GM19238 (cell line): ENCODE data around the gene FNIP2.
"Not testable (repeated sequence)": the region's sequence is repeated elsewhere in the genome, so short reads cannot be mapped to it uniquely, and the experiment has no call there.

Experiments used
- DNase-seq: peaks from one replicate; pipeline ENCODE4 v3.0.0; 2011; ENCODE audit warnings: low spot score; ENCODE audit not compliant: insufficient read length

The FNIP2 gene

GRCh38 chr4:158813113-158813512 lies 44.3 kb downstream of the FNIP2 start:
- DNase-seq = no peak

- no peak for DNase-seq
Measured at GRCh38 chr4:158814207-158814606, 45.4 kb downstream of the FNIP2 start.

DNA sequence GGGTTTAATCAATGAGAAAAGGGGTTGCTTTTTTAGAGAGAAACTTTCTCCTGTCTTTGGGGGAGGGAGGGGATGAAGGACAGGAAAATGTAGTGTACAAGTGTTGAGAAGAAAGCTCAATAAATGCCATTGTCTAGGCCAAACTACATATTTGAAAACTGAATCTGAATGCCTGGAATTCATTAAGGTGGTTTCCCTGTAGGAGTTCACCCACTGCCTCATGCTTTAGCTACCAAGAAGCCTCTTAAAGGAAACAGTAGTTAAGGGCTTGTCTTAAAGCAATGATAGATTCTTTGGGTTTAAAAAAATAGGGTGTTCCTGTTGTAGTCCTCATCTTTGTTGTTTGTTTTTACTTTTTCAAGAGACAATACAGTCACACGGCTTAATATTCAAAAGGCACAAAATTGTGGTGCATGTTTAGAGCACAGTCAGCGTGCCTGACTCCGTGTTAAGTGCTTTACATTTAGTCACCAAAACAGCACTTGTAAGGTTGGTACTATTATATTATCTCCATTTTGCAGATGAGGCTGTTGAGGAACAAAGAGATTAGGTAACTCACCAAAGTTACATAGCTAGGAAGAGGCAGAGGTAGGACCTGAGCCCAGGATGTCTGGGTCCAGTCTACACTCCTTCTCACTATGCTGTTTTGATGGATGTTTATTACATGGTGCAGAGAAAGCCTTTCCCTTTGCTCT lies 46.0 kb downstream of the FNIP2 start:
- DNase-seq = no peak

DNA sequence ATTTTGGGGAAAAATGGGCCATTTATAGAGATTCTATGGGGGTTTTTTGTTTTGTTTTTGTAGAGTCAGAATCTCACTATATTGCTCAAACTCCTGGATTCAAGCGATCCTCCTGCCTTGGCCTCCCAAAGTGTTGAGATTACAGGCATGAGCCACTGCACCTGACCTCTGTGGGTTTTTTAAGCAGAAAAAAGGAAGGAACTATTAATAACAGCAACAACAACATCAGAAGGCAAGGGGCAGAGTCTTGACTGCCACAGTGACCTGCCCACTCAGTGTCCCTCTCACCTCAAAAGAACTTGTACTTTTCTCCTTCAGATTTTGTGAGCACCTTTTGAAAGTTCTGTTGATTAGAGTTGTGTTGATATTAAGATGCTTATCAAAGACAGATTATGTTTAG lies 48.1 kb downstream of the FNIP2 start:
- no peak for DNase-seq

GRCh38 chr4:158817562-158818296 lies 48.9 kb downstream of the FNIP2 start:
- DNase-seq = no peak

DNA sequence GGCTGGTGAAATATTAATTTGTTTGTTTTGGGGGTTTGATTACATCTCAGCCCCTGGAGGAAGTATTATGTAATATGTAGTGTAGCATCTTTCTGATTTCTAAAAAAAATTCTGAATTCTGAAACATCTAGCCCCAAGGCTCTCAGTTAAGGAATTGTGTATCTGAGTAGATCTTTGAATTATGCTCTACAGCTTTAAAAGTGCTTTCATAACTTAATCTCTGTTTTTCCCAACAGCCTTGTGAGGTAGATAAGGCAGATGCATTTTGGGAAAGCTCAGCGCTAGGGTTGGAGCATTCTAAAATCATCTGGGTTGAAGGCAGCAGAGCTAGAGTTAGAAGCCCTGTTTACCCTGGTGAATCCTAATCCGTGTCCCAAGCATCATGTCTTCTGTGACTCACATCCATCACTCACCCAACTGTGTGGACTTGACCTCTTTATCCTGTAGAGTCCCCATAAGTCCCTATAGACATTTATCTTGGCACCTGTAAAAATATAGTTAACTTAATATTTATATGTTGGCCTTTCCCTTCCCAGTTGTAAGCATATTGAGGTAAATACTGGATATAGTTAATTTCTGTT lies 49.8 kb downstream of the FNIP2 start:
- DNase-seq = no peak

DNA sequence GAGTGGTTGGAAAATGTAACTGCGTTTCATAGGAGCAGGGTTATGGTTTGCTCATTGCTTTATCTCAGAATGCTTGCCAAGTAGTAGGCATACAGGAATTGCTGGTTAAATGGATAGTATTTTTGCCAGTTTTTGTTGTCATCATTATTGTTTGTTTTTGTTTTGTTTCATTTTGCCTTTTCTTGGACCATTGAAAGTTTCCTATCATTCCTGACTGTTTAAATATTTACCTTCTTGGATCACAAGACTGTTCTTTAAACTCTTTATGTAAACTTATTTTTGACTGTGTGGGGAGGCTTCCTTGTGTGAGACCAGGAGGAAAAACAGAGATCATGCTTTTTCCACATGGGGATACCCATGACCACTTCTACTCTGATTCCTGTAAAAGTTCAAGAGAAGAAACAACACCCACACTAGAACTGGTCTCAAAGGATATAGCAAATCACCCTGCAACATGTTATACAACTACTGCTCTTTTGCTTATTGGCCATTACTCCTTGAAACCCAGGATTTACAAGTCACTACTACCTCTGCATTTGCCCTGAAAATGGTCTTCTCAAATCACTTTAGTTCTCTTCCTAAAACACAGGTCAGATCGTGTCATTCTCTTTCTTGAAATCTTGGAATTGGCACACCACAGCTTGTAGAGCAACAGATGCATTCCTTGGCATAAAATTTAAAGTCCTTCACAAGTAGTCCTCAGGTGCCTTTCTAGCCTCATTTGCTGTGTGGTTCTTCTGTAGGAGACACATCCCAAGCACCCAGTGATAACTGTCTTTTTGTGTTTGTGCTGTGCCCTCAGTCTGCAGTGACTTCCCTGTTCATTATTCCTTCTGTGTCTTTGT lies 51.3 kb downstream of the FNIP2 start:
- no peak for DNase-seq

- DNase-seq = no peak
Measured at GRCh38 chr4:158821228-158821971, 52.6 kb downstream of the FNIP2 start.

DNA sequence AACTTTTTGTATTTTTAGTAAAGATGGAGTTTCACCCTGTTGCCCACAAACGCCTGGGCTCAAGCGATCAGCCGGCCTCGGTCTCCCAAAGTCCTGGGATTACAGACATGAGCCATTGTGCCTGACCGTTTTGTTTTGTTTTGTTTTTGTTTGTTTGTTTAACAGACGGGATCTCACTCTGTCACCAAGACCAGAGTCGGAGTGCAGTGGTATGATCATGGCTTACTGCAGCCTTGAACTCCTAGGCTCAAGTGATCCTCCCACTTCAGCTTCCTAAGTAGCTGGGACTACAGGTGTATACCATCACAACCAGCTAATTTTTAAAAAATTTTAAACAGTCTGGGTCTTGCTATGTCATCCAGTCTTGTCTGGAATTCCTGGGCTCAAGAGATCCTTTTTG lies 53.5 kb downstream of the FNIP2 start:
- no peak for DNase-seq

GRCh38 chr4:158823461-158823873 lies 54.6 kb downstream of the FNIP2 start:
- DNase-seq = no peak

GRCh38 chr4:158824425-158825274 lies 55.8 kb downstream of the FNIP2 start:
- no peak for DNase-seq

DNA sequence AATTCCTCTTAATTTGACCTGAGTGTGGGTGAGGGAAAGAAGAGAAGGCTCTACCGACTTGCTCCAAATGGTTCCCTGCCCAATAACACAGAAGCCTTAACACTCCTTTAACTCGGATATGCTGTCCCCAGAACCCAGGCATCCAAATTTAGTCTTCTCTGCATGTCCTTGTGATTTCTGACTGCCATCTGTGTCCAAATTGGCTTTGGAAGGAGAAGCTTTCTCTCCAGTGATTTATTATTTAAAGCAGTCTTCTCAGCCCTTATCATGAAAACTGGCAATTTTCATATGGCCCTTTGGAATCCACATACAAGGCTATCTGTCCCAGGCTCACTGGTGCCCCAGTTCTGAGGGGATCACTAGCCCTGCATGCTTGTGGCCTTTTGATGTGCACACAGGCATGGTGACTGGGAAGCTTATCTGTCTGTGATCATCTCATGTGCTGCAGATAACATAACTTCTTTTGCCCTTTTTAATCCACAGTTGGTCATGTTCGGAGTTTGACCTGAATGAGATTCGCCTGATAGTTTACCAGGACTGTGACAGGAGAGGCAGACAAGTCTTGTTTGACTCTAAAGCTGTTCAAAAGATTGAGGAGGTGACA lies 56.7 kb downstream of the FNIP2 start:
- no peak for DNase-seq

DNA sequence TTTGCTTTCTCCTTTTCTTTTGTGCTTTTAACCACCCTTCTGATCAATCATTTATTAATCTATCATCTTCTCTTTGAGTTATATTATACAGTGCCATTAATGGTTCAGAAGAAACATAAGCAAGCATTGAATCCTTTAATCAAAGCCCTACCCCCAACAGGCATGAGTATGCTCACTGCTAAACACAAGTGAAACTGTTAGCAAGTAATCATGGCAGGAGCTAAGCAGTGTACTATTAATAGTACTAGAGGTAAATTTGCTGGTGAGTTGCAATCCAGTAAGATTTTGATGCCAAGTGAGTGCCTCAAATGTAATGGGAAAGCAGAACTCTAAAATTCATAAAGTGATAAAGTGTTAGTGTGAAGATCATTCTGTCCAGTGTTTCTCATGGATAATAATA lies 57.2 kb downstream of the FNIP2 start:
- DNase-seq = no peak

GRCh38 chr4:158826882-158827281 lies 58.1 kb downstream of the FNIP2 start:
- DNase-seq = no peak

DNA sequence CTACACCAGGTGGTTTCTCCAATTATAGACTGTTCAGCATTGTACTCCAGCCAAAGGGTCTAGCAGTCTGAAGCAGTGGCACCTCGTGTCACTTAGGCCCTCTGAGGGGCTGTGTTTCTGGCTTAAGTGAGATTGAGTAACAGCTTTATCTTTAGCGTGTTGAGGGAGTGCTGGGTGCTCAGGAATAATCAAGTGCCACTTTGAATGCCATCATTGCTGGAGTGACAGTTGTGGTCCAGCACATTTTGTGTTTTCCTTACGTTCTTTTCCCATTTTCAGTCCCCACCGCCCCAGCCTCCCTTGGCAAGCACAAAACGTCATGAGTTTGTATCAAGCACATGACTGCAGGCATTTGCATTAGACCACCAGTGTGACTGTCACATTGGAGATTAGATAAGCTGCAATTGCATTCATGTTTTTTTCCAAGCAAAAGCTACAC lies 58.7 kb downstream of the FNIP2 start:
- no peak for DNase-seq

DNA sequence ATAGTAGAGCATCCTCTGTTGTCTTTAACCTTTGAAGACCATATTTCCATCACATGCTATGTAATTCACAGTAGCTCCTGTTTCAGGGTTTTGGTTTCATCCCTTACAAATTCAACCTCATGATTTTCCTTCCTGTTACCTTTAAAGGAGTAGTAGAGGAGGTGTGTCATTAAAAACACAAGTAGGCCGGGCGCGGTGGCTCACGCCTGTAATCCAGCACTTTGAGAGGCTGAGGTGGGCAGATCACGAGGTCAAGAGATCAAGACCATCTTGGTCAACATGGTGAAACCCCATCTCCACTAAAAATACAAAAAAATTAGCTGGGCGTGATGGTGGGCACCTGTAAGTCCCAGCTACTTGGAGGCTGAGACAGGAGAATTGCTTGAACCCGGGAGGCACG lies 59.3 kb downstream of the FNIP2 start:
- DNase-seq = not testable (repeated sequence)

DNA sequence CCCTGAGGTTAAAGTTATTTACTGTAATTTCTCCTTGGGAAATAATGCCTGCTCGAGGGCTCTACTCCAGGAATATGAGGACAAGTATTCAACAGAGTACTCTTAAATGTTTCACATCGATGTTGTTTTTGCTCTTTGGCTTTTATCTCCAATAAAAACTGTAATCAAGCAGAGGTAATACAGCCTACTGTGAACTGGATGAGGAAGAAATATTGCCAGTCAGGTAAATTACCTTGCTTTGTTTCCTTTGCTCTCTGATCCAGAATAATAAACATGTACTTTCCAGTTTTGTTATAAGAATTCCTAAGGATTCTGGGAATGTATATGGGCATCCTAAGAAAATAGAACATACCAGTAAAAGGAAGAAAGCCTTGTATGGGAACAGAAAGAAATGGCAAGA lies 60.4 kb downstream of the FNIP2 start:
- no peak for DNase-seq

DNA sequence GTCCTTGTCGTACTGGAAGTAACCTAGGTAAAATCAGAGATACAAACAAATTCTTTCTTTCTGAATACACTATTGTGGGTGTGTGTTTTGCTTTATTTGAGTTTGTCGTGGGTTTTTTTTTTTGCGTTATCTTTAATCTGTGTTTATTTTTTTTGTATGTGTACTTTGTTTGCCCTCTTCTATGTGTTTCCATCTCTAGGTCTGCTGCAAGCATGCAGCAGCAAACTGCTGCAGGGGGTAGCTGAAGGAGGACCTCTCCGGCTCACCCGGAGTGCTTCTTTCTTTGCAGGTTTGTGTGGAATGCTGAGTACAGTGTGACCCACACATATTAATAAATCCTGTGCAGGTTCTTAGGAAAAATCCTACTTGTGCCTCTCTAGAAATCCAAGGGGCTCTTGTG lies 64.8 kb downstream of the FNIP2 start:
- no peak for DNase-seq

DNA sequence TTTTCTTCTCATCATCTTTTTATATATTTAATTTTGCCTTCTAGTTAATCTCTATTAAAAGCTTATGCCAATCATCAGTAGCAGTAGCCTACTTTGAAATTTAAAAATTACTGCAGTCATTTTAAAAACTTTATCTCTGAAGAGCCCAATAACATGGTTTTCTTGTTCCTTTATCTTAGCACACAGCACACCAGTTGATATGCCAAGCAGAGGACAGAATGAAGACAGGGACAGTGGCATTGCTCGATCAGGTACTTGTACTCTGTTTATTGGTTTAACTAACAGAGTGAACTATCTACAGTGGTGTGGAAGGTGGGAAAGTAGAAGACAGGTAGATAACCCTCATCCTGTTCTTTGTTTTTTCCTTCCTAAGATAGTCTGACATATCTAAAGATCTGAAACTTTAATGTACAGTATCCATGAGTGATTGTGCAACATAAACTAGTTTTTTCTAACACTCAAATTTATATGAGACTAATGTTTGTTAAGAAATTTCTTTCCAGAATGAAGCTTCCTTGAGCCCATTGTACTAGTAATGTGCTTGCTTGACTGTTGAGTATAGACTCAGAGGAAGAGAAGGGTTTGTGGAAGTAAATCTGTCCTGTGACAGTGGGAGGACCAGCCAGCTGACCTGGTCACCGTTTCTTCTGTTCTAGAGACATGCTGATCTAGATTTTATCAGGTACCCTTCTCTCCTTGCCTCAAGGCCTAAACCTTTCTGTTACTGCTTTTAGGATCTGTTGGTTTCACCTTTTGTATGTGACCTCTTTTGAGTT lies 66.6 kb downstream of the FNIP2 start:
- DNase-seq = no peak
